Osteocyte (in vitro differentiated cells): Measurements from ENCODE around the gene SERPINA5. TPM values are rescaled to one million over a fixed set of nuclear protein-coding genes. Genes with fewer than 3 reads are reported as not detected.

ENCODE experiments used
- DNase-seq: peaks from one replicate; pipeline ENCODE4 v3.0.0; 2021; ENCODE audit warnings: mixed read lengths; ENCODE audit not compliant: unreplicated experiment; ENCODE audit errors: extremely low spot score
- H3K27ac Mint-ChIP-seq: one replicate; pipeline ENCODE4 v1.8.0; 2021; ENCODE audit warnings: mild to moderate bottlenecking, mixed read lengths; ENCODE audit not compliant: unreplicated experiment
- H3K27me3 Mint-ChIP-seq: one replicate; pipeline ENCODE4 v1.8.0; 2021; ENCODE audit warnings: mixed read lengths; ENCODE audit not compliant: unreplicated experiment
- H3K36me3 Mint-ChIP-seq: one replicate; pipeline ENCODE4 v1.8.0; 2021; ENCODE audit warnings: mixed read lengths; ENCODE audit not compliant: unreplicated experiment
- H3K4me1 Mint-ChIP-seq: one replicate; pipeline ENCODE4 v1.8.0; 2021; ENCODE audit warnings: mixed read lengths; ENCODE audit not compliant: unreplicated experiment
- H3K4me3 Mint-ChIP-seq: one replicate; pipeline ENCODE4 v1.8.0; 2021; ENCODE audit warnings: mild to moderate bottlenecking, moderate library complexity, mixed read lengths; ENCODE audit not compliant: unreplicated experiment
- H3K9me3 Mint-ChIP-seq: one replicate; pipeline ENCODE4 v1.8.0; 2021; ENCODE audit warnings: mixed read lengths; ENCODE audit not compliant: unreplicated experiment
- CTCF ChIP-seq: fragments of 200-600 bp; sonication (generic); IDR thresholded peaks from 2 replicates; pipeline ENCODE4 v1.5.0; 2021; ENCODE audit warnings: antibody characterized with exemption, mild to moderate bottlenecking, moderate library complexity
- total RNA-seq: library from RNA; stranded (reverse); gene quantifications from 2 replicates; pipeline ENCODE4 v1.2.1, GENCODE V29; 2021

The SERPINA5 gene
- total RNA-seq, 1 donor from 2014 or later = 0.16 TPM

DNA sequence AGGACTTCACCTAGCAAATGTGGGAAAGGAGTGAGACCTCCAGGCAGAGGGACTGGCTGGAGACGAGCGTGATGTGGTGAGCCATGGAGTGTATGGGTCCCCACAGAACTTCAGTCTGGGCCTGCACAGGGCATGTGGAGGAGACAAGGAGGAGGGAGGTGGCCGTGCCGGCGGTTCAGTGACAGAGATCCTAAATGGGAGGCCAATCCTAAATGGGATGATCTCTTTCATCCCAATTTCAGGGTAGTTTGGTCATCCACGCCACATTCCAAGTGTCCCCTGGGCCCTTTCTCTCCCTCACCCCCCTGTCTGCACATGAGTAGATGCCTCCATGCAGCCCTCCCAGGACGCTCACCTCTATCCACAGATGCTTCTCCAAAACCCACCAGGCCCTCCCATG is 13.2 kb downstream of the SERPINA5 start:
- no peaks in the 10 kb centered on the region for H3K9me3 Mint-ChIP-seq
- no peaks in the 10 kb centered on the region for H3K27me3 Mint-ChIP-seq
- DNase-seq = no peak
- no peak overlapping the region for H3K4me3 Mint-ChIP-seq
- no peak for TF ChIP-seq CTCF
- H3K27ac Mint-ChIP-seq = no peak overlapping the region
- H3K4me1 Mint-ChIP-seq = peaks cover 10% of the 10 kb centered on the region
- H3K36me3 Mint-ChIP-seq = no peaks in the 10 kb centered on the region

DNA sequence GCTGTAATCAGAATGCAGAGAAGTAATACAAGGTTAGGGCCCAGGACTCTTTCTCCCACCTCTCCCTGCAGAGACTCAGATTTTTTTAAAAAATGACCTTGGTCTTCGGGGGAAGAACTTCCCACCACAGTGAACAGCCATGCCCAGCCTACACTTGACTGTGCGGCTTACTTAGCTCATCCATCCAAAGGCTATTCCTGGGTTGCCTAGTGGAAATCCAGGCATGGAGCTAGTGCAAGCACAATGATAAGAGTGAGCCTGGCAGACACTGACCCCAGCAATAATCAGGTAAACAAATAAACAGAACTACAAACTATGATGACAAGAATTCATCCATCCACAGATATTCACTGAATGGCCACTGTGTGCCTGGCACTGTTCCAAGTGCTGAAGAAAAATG is 14.7 kb downstream of the SERPINA5 start:
- Mint-ChIP-seq H3K27me3 (no peaks in the 10 kb centered on the region), H3K9me3 (no peaks in the 10 kb centered on the region), H3K36me3 (no peaks in the 10 kb centered on the region), H3K4me1 (peaks cover 21% of the 10 kb centered on the region), H3K27ac (no peak overlapping the region), H3K4me3 (no peak overlapping the region)
- no peak for DNase-seq
- no peak for TF ChIP-seq CTCF

DNA sequence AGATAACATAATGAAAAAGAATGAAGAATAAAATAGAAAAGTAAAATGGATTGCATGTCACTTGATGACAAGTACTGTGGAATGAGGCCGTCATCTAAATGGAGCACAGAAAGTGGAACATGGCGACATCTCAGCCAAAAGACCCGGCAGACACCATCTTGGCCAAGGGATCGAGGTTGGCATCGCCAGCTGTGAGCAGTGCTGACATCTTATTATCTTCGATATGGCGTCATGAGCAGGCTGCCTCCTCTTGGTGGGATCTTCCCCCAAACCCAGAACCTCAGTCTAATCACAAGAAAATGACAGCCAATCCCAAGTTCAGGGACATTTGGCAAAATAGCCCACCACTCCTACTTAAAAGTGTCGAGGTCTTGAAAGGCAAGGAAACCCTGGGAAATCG is 15.1 kb downstream of the SERPINA5 start:
- no peaks in the 10 kb centered on the region for H3K27me3 Mint-ChIP-seq

GRCh38 chr14:94597788-94598187 is 16.6 kb downstream of the SERPINA5 start:
- no peak overlapping the region for H3K27ac Mint-ChIP-seq
- no peaks in the 10 kb centered on the region for H3K36me3 Mint-ChIP-seq
- no peaks in the 10 kb centered on the region for H3K9me3 Mint-ChIP-seq
- H3K4me3 Mint-ChIP-seq = no peak overlapping the region
- H3K27me3 Mint-ChIP-seq = no peaks in the 10 kb centered on the region
- no peak for DNase-seq
- no peak for TF ChIP-seq CTCF
- peaks cover 34% of the 10 kb centered on the region for H3K4me1 Mint-ChIP-seq

More for the DNA sequence above, 15.1 kb downstream of the SERPINA5 start:
- Mint-ChIP-seq H3K9me3 (no peaks in the 10 kb centered on the region), H3K27ac (no peak overlapping the region), H3K36me3 (no peaks in the 10 kb centered on the region), H3K4me1 (peaks cover 24% of the 10 kb centered on the region), H3K4me3 (no peak overlapping the region)
- no peak for TF ChIP-seq CTCF
- DNase-seq = no peak

DNA sequence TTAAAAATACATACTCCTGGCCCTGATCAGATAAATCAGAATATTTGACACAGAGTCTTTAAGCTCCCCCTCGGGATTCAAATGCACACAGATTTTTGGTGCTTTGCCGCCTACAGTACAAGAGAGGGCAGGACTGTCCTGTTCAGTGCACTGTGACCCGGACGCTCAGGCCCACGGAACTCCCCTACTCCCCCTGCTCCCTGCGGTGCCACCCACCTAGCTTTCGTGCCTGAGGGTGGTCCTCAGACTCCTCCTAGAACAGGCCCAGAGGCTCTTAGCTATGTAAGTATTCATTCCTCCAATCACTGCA is 17.2 kb downstream of the SERPINA5 start:
- Mint-ChIP-seq H3K4me3 (no peak overlapping the region), H3K9me3 (no peaks in the 10 kb centered on the region), H3K36me3 (no peaks in the 10 kb centered on the region), H3K4me1 (peaks cover 34% of the 10 kb centered on the region), H3K27ac (peak overlapping the region; percentile 23), H3K27me3 (no peaks in the 10 kb centered on the region)
- TF ChIP-seq CTCF = no peak
- no peak for DNase-seq
